GM12878 (cell line): ENCODE data around the gene FYB1. TPM values are rescaled to one million over a fixed set of nuclear protein-coding genes. Genes with fewer than 3 reads are reported as not detected.

ENCODE experiments used
- ATAC-seq: fragments of 200-7000 bp; cut with Tn5 transposase; 3 replicates; pipeline ENCODE4 v1.9.1; 2020; ENCODE audit warnings: mild to moderate bottlenecking, moderate library complexity
- BruUV-seq: library from RNA; stranded (reverse); fragments of 400-500 nt; replicated peaks from 2 replicates; lab custom pipeline; 2021; lab: Mats Ljungman, UMichigan
- CTCF ChIA-PET: fragments of 300-600 bp; sonication (Branson Sonifier 250); formaldehyde crosslinking; extraction: SDS; loops from one replicate; lab custom pipeline; 2021; ENCODE audit warnings: inconsistent platforms; lab: Yijun Ruan, JAX
- POLR2A ChIA-PET: fragments of 350-600 bp; formaldehyde crosslinking; extraction: SDS; loops from one replicate; lab custom pipeline; 2021; ENCODE audit warnings: inconsistent platforms; lab: Charles Lee
- RAD21 ChIA-PET: fragments of 300-600 bp; sonication (Branson Sonifier 250); formaldehyde crosslinking; loops from one replicate; lab custom pipeline; 2023; ENCODE audit warnings: antibody characterized with exemption; ENCODE audit not compliant: unreplicated experiment; lab: Charles Lee
- SMC1A ChIA-PET: fragments of 300-600 bp; sonication (Branson Sonifier 250); formaldehyde crosslinking; loops from one replicate; lab custom pipeline; 2023; ENCODE audit not compliant: unreplicated experiment, uncharacterized antibody; lab: Charles Lee
- DNase-seq: peaks from one replicate; pipeline ENCODE4 v3.0.0-alpha.2; 2011; ENCODE audit warnings: low read depth, low spot score
- FAIRE-seq: peaks from 3 replicates; lab custom pipeline; 2011; peaks lifted over from hg19 to GRCh38; lab: Jason Lieb, UNC
- H2AFZ ChIP-seq: 2 replicates; pipeline ENCODE4 v1.6.0; 2011; ENCODE audit warnings: low read depth, low read length, control low read depth; ENCODE audit not compliant: control insufficient read depth
- H3K27ac ChIP-seq: 2 replicates; pipeline ENCODE4 v1.5.1; 2011; ENCODE audit warnings: control low read depth; ENCODE audit not compliant: control insufficient read depth, insufficient read depth
- H3K27me3 ChIP-seq, 2 experiments: replicated peaks in 1 of 2; 2 replicates each; pipeline versions ENCODE4 v1.6.0 to v1.6.1; 2011; ENCODE audit warnings: low read length in 1 of 2; ENCODE audit not compliant: control insufficient read depth in 2 of 2, insufficient read depth in 2 of 2
- H3K36me3 ChIP-seq, 2 experiments: 2 replicates each; pipeline ENCODE4 v1.5.1; 2011; ENCODE audit warnings: low read length in 1 of 2; ENCODE audit not compliant: control insufficient read depth in 2 of 2, insufficient read depth in 2 of 2
- H3K4me1 ChIP-seq: 2 replicates; pipeline ENCODE4 v1.6.1; 2011; ENCODE audit warnings: mild to moderate bottlenecking, low read length, moderate library complexity, mixed read lengths; ENCODE audit not compliant: control insufficient read depth, insufficient read depth
- H3K4me2 ChIP-seq: 2 replicates; pipeline ENCODE4 v1.6.0; 2011; ENCODE audit warnings: control low read depth; ENCODE audit not compliant: control insufficient read depth, insufficient read depth
- H3K4me3 ChIP-seq: fragments of 200-600 bp; sonication (generic); 2 replicates; pipeline ENCODE4 v1.5.1; 2016
- H3K79me2 ChIP-seq: 2 replicates; pipeline ENCODE4 v1.6.0; 2011; ENCODE audit warnings: low read length; ENCODE audit not compliant: control insufficient read depth, insufficient read depth
- H3K9ac ChIP-seq: 2 replicates; pipeline ENCODE4 v1.8.0; 2011; ENCODE audit warnings: low read length, control low read depth, mixed read lengths; ENCODE audit not compliant: control insufficient read depth, insufficient read depth
- H3K9me3 ChIP-seq: replicated peaks from 3 replicates; pipeline ENCODE4 v1.5.1; 2011; ENCODE audit warnings: mild to moderate bottlenecking, low read length; ENCODE audit not compliant: control insufficient read depth, insufficient read depth
- H4K20me1 ChIP-seq: 2 replicates; pipeline ENCODE4 v1.6.0; 2011; ENCODE audit not compliant: control insufficient read depth, insufficient read depth
- CREM ChIP-seq: IDR thresholded peaks from 2 replicates; pipeline ENCODE4 v1.6.1; 2014; ENCODE audit warnings: antibody characterized with exemption, low read depth
- ESRRA ChIP-seq: IDR thresholded peaks from 2 replicates; pipeline ENCODE4 v1.6.1; 2012; ENCODE audit warnings: mild to moderate bottlenecking, low read length, improper control_type of control experiment
- NR2F1 ChIP-seq: fragments of 450-650 bp; conservative IDR thresholded peaks from 2 replicates; pipeline ENCODE4 v1.6.1; 2017; ENCODE audit warnings: mild to moderate bottlenecking
- RELA ChIP-seq: fragments of 450-650 bp; IDR thresholded peaks from 2 replicates; pipeline ENCODE4 v1.8.0; 2014; ENCODE audit warnings: borderline replicate concordance; ENCODE audit not compliant: partially characterized antibody
- SIN3A ChIP-seq: IDR thresholded peaks from 2 replicates; pipeline ENCODE4 v1.6.1; 2012; ENCODE audit warnings: low read depth, low read length, improper control_type of control experiment
- SMAD1 ChIP-seq: fragments of 450-650 bp; IDR thresholded peaks from 2 replicates; pipeline ENCODE4 v1.6.1; 2018; ENCODE audit warnings: mild to moderate bottlenecking, low read depth; ENCODE audit not compliant: partially characterized antibody
- SREBF1 ChIP-seq: IDR thresholded peaks from 2 replicates; pipeline ENCODE4 v1.6.1; 2012; ENCODE audit warnings: mild to moderate bottlenecking, low read length
- SRF ChIP-seq, 2 experiments: IDR thresholded peaks; 2 replicates each; pipeline ENCODE4 v1.6.1; 2011; ENCODE audit warnings: low read depth in 2 of 2, low read length in 2 of 2, mild to moderate bottlenecking in 1 of 2, moderate library complexity in 1 of 2
- TCF3 ChIP-seq: IDR thresholded peaks from 2 replicates; pipeline ENCODE4 v1.6.1; 2012; ENCODE audit warnings: low read depth, mild to moderate bottlenecking, low read length, borderline replicate concordance; ENCODE audit not compliant: insufficient read depth
- WGBS: methylation state at CpG from one replicate; pipeline ENCODE4 v1.1.6; 2016; ENCODE audit warnings: low lambda C conversion rate; ENCODE audit not compliant: insufficient replicate concordance, insufficient coverage; ENCODE audit errors: missing lambda C conversion rate; 5-methylcytosine and 5-hydroxymethylcytosine counted together
- in situ Hi-C: fragments of 300-500 bp; cut with MboI; formaldehyde crosslinking; loops from 9 replicates; pipeline ENCODE4 v1.14.3; 2018; ENCODE audit warnings: mixed read lengths
- intact Hi-C: fragments of 100-400 bp; cut with micrococcal nuclease; formaldehyde crosslinking; loops from one replicate; pipeline ENCODE4 v1.14.2; 2022; ENCODE audit not compliant: unreplicated experiment
- polyA plus RNA-seq, 11 experiments: library from polyadenylated mRNA; depleted of rRNA in 4 of 11; unstranded in 6 of 11; stranded (reverse) in 5 of 11; fragments of >200 nt; fragmentation: Nextera tagmentation in 4 of 11; fragmentation: Illumina TruSeq in 1 of 11; extraction: Ambion mirVana in 4 of 11; extraction: Trizol in 1 of 11; gene quantifications; 1 replicate in 1 of 11; 2 replicates in 10 of 11; pipeline versions ENCODE4 v1.2.1 to v1.2.3, GENCODE V29; 2011 to 2016; ENCODE audit warnings: inconsistent platforms in 2 of 11, missing spikeins in 2 of 11, low read depth in 1 of 11
- total RNA-seq, 4 experiments: library from RNA; depleted of rRNA in 3 of 4; stranded (reverse); fragments of >200 nt in 3 of 4; fragmentation: Illumina TruSeq in 1 of 4; extraction: Trizol in 1 of 4; gene quantifications; 2 replicates each; pipeline versions ENCODE4 v1.2.1 to v1.2.3, GENCODE V29; 2013 to 2021
- TF ChIP-seq, protein P1 (sequence below): IDR thresholded peaks from 2 replicates; pipeline ENCODE4 v1.6.1; 2012; ENCODE audit warnings: low read depth, low read length, improper control_type of control experiment
- TF ChIP-seq, protein P2 (sequence below): IDR thresholded peaks from 2 replicates; pipeline ENCODE4 v1.6.1; 2011; ENCODE audit warnings: low read depth, low read length, improper control_type of control experiment, borderline replicate concordance
- TF ChIP-seq, protein P3 (sequence below): fragments of 450-650 bp; IDR thresholded peaks from 2 replicates; pipeline ENCODE4 v1.6.1; 2017; ENCODE audit warnings: mild to moderate bottlenecking
- TF ChIP-seq, protein P4 (sequence below): fragments of 450-650 bp; IDR thresholded peaks from 2 replicates; pipeline ENCODE4 v1.6.1; 2016; ENCODE audit warnings: mild to moderate bottlenecking, moderate library complexity, borderline replicate concordance

Gene FYB1
- total and polyA plus RNA-seq, 10 of the 15 experiments (the other 5 are each of a cell fraction or from before 2014, with no cell fraction given) = 0.06 to 4.3 (median 0.25) TPM; not detected in 2

DNA sequence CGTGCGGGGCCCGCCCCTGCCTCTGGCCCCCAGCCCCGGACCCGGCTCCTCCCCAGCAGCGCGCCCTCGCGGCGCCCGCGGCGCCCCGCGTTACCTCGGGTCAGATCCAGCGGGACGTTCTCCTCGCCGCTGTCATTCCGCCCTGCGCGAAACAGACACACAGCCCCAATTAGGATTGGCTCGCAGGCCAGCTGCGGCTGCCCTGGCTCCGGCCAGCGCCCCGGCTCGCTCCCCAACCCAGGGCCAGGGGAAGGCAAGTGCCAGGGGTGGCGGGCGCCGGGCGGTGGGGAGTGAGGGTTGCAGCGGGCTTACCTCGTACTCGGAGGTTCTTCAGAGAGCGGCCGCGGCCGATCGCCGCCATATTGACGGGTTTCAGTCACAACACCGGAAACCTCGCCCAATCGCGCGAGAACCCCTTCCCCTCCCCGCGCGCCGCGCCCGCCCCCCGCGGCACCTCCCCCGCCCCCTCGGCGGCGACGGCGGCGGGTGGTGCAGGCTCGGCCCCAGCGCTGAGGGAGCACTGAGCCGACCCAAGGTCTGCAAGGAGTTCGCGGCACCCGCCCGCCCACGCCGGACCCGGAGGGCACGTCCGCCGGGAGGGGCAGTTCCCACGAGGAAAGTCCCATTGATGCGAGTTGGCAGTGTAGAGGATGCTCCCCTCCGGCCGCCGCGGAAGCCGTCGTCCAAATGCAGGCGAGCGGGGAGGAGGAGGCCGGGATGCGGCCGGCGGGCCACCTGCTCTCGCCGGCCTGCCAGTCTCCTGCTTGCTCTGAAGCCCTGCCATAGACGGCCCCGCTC is 145.1 kb downstream of the FYB1 start, which contains the start of gene RICTOR:
TSS of gene RICTOR (minus strand) at position 383 of the 798 bp plus-strand sequence. CDS start at position 361, 22 bp downstream.
- ATAC-seq (peak; percentile 84), FAIRE-seq (no peak), DNase-seq (peak; percentile 66)
- peak within 1 kb of the TSS; percentile 97 for H3K27ac ChIP-seq
- H3K27me3 ChIP-seq = no peaks in the 10 kb centered on the region
- peak within 1 kb of the TSS; percentile 74 for H3K4me3 ChIP-seq
- peak within 1 kb of the TSS; percentile 73 for H2AFZ ChIP-seq
- CTCF ChIA-PET = interaction anchor here (1.1 kb wide), 1 partner anchor 69 kb away, joined by 4 read pairs; no protein-coding TSS in a partner anchor
- H3K4me1 ChIP-seq = peaks cover 4% of the 10 kb centered on the region; the same call in 1 of the 2 replicates
- intact Hi-C loops = loop anchor here (10.0 kb wide), 1 partner anchor 619 kb away; no protein-coding TSS in a partner anchor
- no TSS peak for BruUV-seq
- RAD21 ChIA-PET = no interaction called here
- under 1% methylated on average over 62 of the region's 94 CpGs for WGBS
- SMC1A ChIA-PET = no interaction called here
- in situ Hi-C loops = loop anchor here (10.0 kb wide), 1 partner anchor 1761 kb away; the partner anchor contains the start of gene RPL37
- H3K36me3 ChIP-seq = no peaks in the 10 kb centered on the region
- peak within 1 kb of the TSS; percentile 74 for H3K4me2 ChIP-seq
- H3K9ac ChIP-seq = peak within 1 kb of the TSS; percentile 97
- POLR2A ChIA-PET = interaction anchor here (0.5 kb wide), 1 partner anchor 98 kb away, joined by 8 read pairs; no protein-coding TSS in a partner anchor
- H3K9me3 ChIP-seq = no peaks in the 10 kb centered on the region; the same call in 2 of the 3 replicates
- peaks cover 44% of the 10 kb centered on the region for H3K79me2 ChIP-seq
- no peaks in the 10 kb centered on the region for H4K20me1 ChIP-seq
- TF ChIP-seq SREBF1 (no peak), RELA (peak; percentile 86), SMAD1 (no peak), ESRRA (no peak), SRF (IDR thresholded peaks at IDR 0.05; ENCODE audit: low read depth in 2 of 2, low read length in 2 of 2) (no peak), SIN3A (peak; percentile 44), NR2F1 (peak; percentile 95), TCF3 (0 out of 2 replicates have a peak, but pooled peaks have one; percentile 24), CREM (no peak)
- TF ChIP-seq, protein P1, sequence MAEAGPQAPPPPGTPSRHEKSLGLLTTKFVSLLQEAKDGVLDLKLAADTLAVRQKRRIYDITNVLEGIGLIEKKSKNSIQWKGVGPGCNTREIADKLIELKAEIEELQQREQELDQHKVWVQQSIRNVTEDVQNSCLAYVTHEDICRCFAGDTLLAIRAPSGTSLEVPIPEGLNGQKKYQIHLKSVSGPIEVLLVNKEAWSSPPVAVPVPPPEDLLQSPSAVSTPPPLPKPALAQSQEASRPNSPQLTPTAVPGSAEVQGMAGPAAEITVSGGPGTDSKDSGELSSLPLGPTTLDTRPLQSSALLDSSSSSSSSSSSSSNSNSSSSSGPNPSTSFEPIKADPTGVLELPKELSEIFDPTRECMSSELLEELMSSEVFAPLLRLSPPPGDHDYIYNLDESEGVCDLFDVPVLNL = no peak
- TF ChIP-seq, protein P2, sequence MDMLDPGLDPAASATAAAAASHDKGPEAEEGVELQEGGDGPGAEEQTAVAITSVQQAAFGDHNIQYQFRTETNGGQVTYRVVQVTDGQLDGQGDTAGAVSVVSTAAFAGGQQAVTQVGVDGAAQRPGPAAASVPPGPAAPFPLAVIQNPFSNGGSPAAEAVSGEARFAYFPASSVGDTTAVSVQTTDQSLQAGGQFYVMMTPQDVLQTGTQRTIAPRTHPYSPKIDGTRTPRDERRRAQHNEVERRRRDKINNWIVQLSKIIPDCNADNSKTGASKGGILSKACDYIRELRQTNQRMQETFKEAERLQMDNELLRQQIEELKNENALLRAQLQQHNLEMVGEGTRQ = no peak
- TF ChIP-seq, protein P3, sequence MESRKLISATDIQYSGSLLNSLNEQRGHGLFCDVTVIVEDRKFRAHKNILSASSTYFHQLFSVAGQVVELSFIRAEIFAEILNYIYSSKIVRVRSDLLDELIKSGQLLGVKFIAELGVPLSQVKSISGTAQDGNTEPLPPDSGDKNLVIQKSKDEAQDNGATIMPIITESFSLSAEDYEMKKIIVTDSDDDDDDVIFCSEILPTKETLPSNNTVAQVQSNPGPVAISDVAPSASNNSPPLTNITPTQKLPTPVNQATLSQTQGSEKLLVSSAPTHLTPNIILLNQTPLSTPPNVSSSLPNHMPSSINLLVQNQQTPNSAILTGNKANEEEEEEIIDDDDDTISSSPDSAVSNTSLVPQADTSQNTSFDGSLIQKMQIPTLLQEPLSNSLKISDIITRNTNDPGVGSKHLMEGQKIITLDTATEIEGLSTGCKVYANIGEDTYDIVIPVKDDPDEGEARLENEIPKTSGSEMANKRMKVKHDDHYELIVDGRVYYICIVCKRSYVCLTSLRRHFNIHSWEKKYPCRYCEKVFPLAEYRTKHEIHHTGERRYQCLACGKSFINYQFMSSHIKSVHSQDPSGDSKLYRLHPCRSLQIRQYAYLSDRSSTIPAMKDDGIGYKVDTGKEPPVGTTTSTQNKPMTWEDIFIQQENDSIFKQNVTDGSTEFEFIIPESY = no peak
- TF ChIP-seq, protein P4, sequence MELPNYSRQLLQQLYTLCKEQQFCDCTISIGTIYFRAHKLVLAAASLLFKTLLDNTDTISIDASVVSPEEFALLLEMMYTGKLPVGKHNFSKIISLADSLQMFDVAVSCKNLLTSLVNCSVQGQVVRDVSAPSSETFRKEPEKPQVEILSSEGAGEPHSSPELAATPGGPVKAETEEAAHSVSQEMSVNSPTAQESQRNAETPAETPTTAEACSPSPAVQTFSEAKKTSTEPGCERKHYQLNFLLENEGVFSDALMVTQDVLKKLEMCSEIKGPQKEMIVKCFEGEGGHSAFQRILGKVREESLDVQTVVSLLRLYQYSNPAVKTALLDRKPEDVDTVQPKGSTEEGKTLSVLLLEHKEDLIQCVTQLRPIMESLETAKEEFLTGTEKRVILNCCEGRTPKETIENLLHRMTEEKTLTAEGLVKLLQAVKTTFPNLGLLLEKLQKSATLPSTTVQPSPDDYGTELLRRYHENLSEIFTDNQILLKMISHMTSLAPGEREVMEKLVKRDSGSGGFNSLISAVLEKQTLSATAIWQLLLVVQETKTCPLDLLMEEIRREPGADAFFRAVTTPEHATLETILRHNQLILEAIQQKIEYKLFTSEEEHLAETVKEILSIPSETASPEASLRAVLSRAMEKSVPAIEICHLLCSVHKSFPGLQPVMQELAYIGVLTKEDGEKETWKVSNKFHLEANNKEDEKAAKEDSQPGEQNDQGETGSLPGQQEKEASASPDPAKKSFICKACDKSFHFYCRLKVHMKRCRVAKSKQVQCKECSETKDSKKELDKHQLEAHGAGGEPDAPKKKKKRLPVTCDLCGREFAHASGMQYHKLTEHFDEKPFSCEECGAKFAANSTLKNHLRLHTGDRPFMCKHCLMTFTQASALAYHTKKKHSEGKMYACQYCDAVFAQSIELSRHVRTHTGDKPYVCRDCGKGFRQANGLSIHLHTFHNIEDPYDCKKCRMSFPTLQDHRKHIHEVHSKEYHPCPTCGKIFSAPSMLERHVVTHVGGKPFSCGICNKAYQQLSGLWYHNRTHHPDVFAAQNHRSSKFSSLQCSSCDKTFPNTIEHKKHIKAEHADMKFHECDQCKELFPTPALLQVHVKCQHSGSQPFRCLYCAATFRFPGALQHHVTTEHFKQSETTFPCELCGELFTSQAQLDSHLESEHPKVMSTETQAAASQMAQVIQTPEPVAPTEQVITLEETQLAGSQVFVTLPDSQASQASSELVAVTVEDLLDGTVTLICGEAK = no peak
